Frontal cortex (tissue), 4 donors: Measurements from ENCODE around the gene BTG1. TPM values are rescaled to one million over a fixed set of nuclear protein-coding genes. Genes with fewer than 3 reads are reported as not detected.
"Not testable (repeated sequence)": the region's sequence is repeated elsewhere in the genome, so short reads cannot be mapped to it uniquely, and the experiment has no call there.

Source experiments
- DNase-seq, 2 donors: peaks; one replicate each; pipeline ENCODE4 v3.0.0; 2012; ENCODE audit warnings: low spot score in 2 of 2
- FAIRE-seq: peaks from 2 replicates; lab custom pipeline; 2012; peaks lifted over from hg19 to GRCh38; lab: Jason Lieb, UNC
- total RNA-seq: library from RNA; depleted of rRNA; stranded (reverse); fragments of >200 nt; gene quantifications from one replicate; pipeline ENCODE4 v1.2.3, GENCODE V29; 2014
- donor health status: control.
- donor health status: control.
- donor health status: control.

BTG1 gene
- total RNA-seq, 1 donor from 2014 or later = 15.5 TPM

DNA sequence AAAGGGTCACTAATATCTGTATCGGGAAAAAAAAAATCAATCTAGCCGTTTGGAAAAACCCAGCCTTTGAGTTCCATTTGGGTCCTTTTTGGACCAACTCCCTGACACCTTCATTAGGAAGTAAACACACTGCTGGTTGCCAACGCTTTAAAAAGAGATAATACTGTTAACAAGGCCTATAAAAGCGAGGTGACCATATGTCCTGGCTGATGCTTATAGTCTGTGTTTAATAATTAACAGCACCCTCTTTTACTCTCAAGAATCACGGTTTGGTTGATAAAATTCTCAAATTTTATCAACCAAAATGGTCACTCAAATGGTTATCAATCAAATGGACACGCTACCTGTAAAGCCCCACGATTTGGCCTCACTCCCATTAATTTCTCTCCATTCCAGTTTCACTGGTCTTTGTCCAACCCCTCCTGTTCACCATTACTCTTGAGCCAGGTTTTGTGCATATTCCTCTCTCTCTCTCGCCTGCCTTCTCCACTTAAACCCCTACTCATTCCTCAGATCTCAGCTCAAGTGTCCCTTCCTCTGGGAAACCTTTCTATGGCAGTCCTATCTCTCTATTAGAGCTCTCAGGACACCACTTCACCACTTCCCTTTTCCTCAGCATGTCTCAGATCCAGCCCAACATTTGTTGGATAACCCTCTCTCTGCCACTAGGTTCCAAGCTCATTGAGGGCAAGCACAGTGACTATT lies 9.5 kb downstream of the BTG1 start:
- no peak for FAIRE-seq
- DNase-seq = no peak

- not testable (repeated sequence) for DNase-seq, FAIRE-seq
Measured at GRCh38 chr12:92135541-92135940, 10.1 kb downstream of the BTG1 start.

DNA sequence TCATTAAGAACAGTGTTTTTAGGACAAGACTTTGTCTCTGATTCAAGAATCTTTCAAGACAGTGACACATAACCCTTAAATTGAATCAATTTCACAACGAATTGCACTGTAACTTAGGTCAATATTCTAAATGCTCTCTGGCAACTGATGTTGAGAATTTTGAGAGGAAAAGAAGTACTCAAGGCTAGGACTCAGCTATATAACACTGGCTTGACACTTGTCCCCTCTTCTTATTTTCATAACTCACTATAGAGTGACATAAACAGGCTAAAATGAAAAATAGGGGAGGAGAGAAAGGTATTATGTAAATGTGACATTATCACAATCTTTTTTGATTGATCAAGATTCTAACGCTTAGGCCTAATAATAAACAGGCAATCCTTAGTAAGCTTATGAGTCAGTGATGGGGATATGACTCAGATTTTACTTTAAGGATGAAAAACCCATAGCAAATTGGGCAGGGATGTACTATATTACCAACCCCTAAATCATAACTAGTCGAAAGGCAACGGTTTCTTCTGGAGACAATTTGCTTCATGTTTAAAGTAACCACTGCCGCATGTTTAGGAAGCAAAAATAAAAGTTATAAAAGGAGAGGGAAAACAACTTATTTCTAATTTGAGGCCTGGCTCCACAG lies 10.9 kb downstream of the BTG1 start:
- no peak for FAIRE-seq

DNA sequence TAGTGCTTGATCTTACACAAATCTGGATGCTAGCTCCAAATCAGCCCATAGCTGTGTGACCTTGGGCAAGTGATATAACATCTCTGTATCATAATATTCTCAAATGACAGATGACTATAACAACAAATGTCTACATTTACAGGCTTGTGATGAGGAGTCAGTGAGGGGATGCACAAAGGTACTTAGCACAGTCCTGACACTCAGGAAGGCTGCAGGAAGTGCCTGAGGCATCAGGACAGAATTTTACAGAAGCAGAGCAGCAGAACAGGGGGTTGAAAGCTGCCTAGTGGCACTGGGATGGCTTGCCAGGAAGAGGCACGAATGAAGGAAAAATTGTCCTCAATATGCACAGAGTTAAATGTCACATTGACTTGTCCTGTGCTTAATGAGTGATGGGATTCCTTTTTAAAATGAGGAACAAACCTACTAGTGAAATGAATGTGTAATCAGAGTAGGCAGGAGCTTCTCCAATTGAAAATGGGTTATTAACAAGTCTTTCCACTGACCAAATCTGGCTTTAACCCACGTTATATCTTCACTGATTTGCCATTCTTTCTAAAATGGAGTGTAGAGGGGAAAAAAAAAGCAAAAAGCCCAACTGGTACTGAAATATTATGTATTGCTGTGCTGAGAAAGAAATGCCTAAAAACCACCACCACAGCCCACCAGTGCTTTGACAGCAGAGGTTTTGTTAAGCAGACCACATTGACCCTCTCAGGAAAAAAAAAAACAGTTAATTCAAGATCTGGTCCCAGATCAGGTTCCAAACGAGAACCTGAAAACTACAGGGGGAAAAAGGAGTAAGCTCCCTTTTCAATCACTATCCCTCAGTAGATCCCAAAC lies 11.6 kb downstream of the BTG1 start:
- FAIRE-seq (no peak), DNase-seq (no peak)

More for the DNA sequence above, 10.9 kb downstream of the BTG1 start:
- DNase-seq = no peak

- DNase-seq (no peak), FAIRE-seq (no peak)
Measured at GRCh38 chr12:92133171-92133570, 12.5 kb downstream of the BTG1 start.

- no peak for DNase-seq
- FAIRE-seq = no peak
Measured at GRCh38 chr12:92132288-92132687, 13.4 kb downstream of the BTG1 start.

GRCh38 chr12:92130999-92131398 lies 14.6 kb downstream of the BTG1 start:
- FAIRE-seq = no peak

GRCh38 chr12:92129609-92130008 lies 16.0 kb downstream of the BTG1 start:
- DNase-seq = no peak
- no peak for FAIRE-seq

More at GRCh38 chr12:92130999-92131398, 14.6 kb downstream of the BTG1 start:
- DNase-seq = no peak

- FAIRE-seq (no peak), DNase-seq (no peak)
Measured at GRCh38 chr12:92128612-92129011, 17.0 kb downstream of the BTG1 start.

DNA sequence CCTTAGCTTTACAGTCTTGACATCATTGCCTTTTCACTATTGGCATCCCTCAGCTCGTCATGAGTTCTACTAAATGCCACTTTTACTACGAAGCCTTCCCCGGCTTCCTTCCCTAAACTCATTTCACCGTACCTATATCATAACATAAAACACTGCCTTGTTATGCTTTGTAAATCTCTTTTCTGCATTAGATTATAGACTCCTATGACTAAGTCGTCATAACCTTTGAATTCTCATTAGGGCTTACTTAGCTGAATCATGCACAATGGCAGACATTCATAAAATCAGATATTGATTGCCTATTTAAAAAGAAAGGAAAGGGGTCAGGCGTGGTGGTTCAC lies 21.0 kb downstream of the BTG1 start:
- FAIRE-seq = no peak
- no peak for DNase-seq

- DNase-seq (no peak), FAIRE-seq (no peak)
Measured at GRCh38 chr12:92123780-92124688, 21.6 kb downstream of the BTG1 start.

- FAIRE-seq (no peak), DNase-seq (no peak)
Measured at GRCh38 chr12:92122941-92123779, 22.5 kb downstream of the BTG1 start.

DNA sequence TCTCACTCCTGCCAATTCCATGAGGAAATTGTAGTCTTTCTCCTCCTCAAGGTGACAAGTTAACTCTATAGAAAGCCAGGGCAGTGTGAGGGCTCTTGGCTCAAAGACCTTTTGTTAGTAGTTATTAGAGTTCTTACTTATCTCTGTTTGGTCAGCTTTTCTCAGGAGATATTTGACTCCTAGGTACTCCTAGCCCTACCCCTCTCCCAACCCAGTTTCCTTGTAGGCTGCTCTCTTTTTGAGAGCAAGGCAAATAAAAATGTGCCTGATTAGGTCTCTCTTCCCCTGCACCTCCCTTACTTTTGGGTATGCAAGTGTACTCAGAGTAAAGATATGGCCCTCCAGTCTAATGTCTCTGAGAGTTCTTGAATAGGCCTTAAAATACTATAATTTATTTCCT lies 23.8 kb downstream of the BTG1 start:
- no peak for FAIRE-seq
- DNase-seq = no peak

DNA sequence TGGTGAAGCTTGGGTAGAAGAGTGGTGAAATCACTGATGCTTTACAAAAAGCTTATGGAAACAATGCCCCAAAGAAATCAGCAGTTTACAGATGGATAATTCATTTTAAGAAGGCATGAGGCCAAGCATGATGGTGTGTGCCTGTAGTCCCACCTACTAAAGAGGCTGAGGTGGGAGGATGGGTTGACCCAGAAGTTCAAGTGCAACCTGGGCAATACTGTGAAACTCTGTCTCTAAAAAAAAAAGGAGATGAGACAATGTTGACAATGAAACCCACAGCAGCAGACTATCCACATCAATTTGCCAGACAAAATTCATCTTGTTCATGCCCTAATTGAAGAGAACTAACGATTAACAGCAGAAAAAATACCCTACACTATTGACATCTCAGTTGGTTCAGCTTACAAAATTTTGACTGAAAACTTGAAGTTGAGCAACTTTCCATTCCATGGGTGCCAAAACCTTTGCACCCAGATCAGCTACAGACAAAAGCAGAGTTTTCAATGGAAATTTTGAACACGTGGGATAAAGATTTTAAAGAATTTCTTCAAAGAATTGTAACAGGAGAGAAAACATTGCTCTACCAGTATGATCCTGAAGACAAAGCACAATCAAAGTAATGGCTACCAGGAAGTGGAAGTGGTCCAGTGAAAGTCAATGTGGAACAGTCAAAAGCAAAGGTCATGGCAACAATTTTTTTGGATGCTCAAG lies 26.7 kb downstream of the BTG1 start:
- no peak for DNase-seq
- FAIRE-seq = no peak

DNA sequence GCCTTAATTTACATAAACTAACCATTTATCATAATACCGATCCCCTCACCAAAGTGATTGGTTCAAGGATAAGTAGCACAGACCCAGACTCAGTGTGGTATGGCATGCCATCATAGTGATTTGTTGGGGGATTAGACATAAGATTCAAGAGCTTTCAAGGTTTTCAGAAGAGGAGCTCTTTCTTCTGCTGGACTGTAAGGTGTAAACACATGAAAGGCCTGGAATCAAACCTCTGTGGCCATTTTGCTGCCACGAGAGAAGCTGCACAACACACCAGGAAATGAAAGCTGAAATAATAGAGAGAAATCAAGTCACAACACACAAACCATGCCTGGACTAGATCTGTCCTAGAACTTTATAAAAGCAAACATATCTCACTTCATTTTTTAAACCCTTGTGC lies 30.8 kb downstream of the BTG1 start:
- DNase-seq (no peak), FAIRE-seq (no peak)

DNA sequence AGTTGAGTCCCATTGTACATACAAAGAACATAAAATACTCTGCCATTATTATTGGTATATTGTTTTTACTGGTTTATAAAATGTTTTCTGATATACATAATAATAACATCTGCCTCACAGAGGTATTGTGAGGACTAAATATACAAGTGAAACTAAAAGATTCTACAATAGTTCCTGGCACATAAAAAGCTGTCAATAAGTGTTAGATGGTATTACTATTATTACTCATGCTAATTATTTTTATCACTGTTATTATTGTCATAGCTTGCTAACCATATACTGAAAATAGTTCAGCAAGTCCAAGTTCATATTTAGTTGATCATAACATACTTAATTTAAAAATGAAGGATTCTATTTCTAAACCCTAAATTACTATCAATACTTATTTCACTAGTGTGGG lies 34.4 kb downstream of the BTG1 start:
- no peak for FAIRE-seq
- DNase-seq = no peak

GRCh38 chr12:92110083-92110640 lies 35.5 kb downstream of the BTG1 start:
- DNase-seq (no peak), FAIRE-seq (no peak)

DNA sequence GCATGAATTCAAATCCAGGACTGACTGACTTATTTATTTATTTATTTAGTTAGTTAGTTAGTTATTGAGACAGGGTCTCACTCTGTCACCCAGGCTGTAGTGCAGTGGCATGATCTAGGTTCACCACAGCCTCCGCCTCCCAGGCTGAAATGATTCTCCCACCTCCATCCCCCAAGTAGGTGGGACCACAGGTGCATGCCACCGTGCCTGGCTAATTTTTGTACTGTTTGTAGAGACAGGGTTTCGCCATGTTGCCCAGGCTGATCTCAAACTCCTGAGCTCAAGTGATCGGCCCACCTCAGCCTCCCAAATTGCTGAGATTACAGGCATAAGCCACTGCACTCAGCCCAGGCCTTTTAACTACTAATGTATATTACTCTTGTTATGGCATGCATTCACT lies 36.0 kb downstream of the BTG1 start:
- no peak for DNase-seq
- no peak for FAIRE-seq
